Measurements from ENCODE around the gene PHACTR3.

The PHACTR3 gene

GRCh38 chr20:59816146-59816738 lies 211.9 kb downstream of the PHACTR3 start:
- no peak for DNase-seq (ENCODE audit: low read depth)

- DNase-seq (ENCODE audit: low read depth): no peak
Observed at GRCh38 chr20:59817406-59817805, 213.1 kb downstream of the PHACTR3 start.

GRCh38 chr20:59817846-59818615 lies 213.7 kb downstream of the PHACTR3 start:
- no peak for DNase-seq (ENCODE audit: low read depth)

- no peak for DNase-seq (ENCODE audit: low read depth)
Observed at GRCh38 chr20:59818911-59819310, 214.6 kb downstream of the PHACTR3 start.

- no peak for DNase-seq (ENCODE audit: low read depth)
Observed at GRCh38 chr20:59819496-59820203, 215.3 kb downstream of the PHACTR3 start.

- no peak for DNase-seq (ENCODE audit: low read depth)
Observed at GRCh38 chr20:59820204-59821041, 216.1 kb downstream of the PHACTR3 start.

GRCh38 chr20:59821201-59821600 lies 216.9 kb downstream of the PHACTR3 start:
- no peak for DNase-seq (ENCODE audit: low read depth)

GRCh38 chr20:59821788-59822187 lies 217.4 kb downstream of the PHACTR3 start:
- DNase-seq (ENCODE audit: low read depth): no peak

- no peak for DNase-seq (ENCODE audit: low read depth)
Observed at GRCh38 chr20:59822291-59823029, 218.1 kb downstream of the PHACTR3 start.

GRCh38 chr20:59823030-59823423 lies 218.7 kb downstream of the PHACTR3 start:
- DNase-seq (ENCODE audit: low read depth): no peak

- no peak for DNase-seq (ENCODE audit: low read depth)
Observed at GRCh38 chr20:59823491-59824259, 219.3 kb downstream of the PHACTR3 start.

GRCh38 chr20:59824711-59825562 lies 220.6 kb downstream of the PHACTR3 start:
- no peak for DNase-seq (ENCODE audit: low read depth)

- no peak for DNase-seq (ENCODE audit: low read depth)
Observed at GRCh38 chr20:59825563-59825920, 221.2 kb downstream of the PHACTR3 start.

- no peak for DNase-seq (ENCODE audit: low read depth)
Observed at GRCh38 chr20:59825944-59826759, 221.8 kb downstream of the PHACTR3 start.

- DNase-seq (ENCODE audit: low read depth): no peak
Observed at GRCh38 chr20:59827138-59828056, 223.1 kb downstream of the PHACTR3 start.

GRCh38 chr20:59828125-59829053 lies 224.0 kb downstream of the PHACTR3 start:
- DNase-seq (ENCODE audit: low read depth): no peak

Measured in iris pigment epithelial cell (primary cell).